ENCODE results near the gene MAPRE3. TPM values are rescaled to one million over a fixed set of nuclear protein-coding genes. Genes with fewer than 3 reads are reported as not detected.

Gene MAPRE3
- total RNA-seq, 4 donors from 2014 or later = 23.8 to 63.6 (median 35.7) TPM

GRCh38 chr2:27024812-27025211, 54.4 kb downstream of the MAPRE3 start:
- no peak for DNase-seq (ENCODE audit: low spot score in 2 of 2)
- 86 to 90% methylated on average over 12 of the region's 12 CpGs for whole genome bisulfite sequencing, 2 donors
- no peak overlapping the region for H3K4me3 ChIP-seq (ENCODE audit: low read depth, poor library complexity, severe bottlenecking)
- intact Hi-C loops (cut with DNase I; ENCODE audit: low total_unique reads) = no loop called here
- TF ChIP-seq POLR2A (IDR thresholded peaks at IDR 0.05) = no peak
- no peak for TF ChIP-seq CTCF (IDR thresholded peaks at IDR 0.05)

- intact Hi-C loops (cut with DNase I; ENCODE audit: low total_unique reads) = no loop called here
- no peak overlapping the region for H3K4me3 ChIP-seq (ENCODE audit: low read depth, poor library complexity, severe bottlenecking)
- 87 to 94% methylated on average over 13 of the region's 13 CpGs for WGBS, 2 donors
- no peak for DNase-seq (ENCODE audit: low spot score in 2 of 2)
- no peak for TF ChIP-seq POLR2A (IDR thresholded peaks at IDR 0.05)
- TF ChIP-seq CTCF (IDR thresholded peaks at IDR 0.05) = no peak
Observed at GRCh38 chr2:27025281-27025800, 54.9 kb downstream of the MAPRE3 start.

- intact Hi-C loops (cut with DNase I; ENCODE audit: low total_unique reads) = no loop called here
- DNase-seq (ENCODE audit: low spot score in 2 of 2) = no peak
Observed at GRCh38 chr2:27025861-27026851, 55.7 kb downstream of the MAPRE3 start.

GRCh38 chr2:27027211-27027651, 56.8 kb downstream of the MAPRE3 start:
- intact Hi-C loops (cut with DNase I; ENCODE audit: low total_unique reads) = no loop called here
- WGBS, 2 donors = 91 to 92% methylated on average over 7 to 10 of the region's 10 CpGs
- no peak for DNase-seq (ENCODE audit: low spot score in 2 of 2)

More at GRCh38 chr2:27025861-27026851, 55.7 kb downstream of the MAPRE3 start:
- H3K4me3 ChIP-seq (ENCODE audit: low read depth, poor library complexity, severe bottlenecking) = no peak overlapping the region
- 86 to 95% methylated on average over 23 to 24 of the region's 24 CpGs for WGBS, 2 donors
- TF ChIP-seq CTCF (IDR thresholded peaks at IDR 0.05) (no peak), POLR2A (IDR thresholded peaks at IDR 0.05) (no peak)

GRCh38 chr2:27029051-27029450, 58.6 kb downstream of the MAPRE3 start:
- intact Hi-C loops (cut with DNase I; ENCODE audit: low total_unique reads) = no loop called here
- 84 to 89% methylated on average over 2 of the region's 2 CpGs for WGBS, 2 donors
- H3K4me3 ChIP-seq (ENCODE audit: low read depth, poor library complexity, severe bottlenecking) = no peak overlapping the region
- no peak for DNase-seq (ENCODE audit: low spot score in 2 of 2)
- TF ChIP-seq POLR2A (IDR thresholded peaks at IDR 0.05) (no peak), CTCF (IDR thresholded peaks at IDR 0.05) (no peak)

More at GRCh38 chr2:27027211-27027651, 56.8 kb downstream of the MAPRE3 start:
- no peak overlapping the region for H3K4me3 ChIP-seq (ENCODE audit: low read depth, poor library complexity, severe bottlenecking)
- no peak for TF ChIP-seq CTCF (IDR thresholded peaks at IDR 0.05)
